HepG2 (cell line): ENCODE data around the gene ZNF500. TPM values are rescaled to one million over a fixed set of nuclear protein-coding genes. Genes with fewer than 3 reads are reported as not detected.

Experiments
- E2F2 ChIP-seq: sonication (generic); formaldehyde crosslinking; IDR thresholded peaks from 2 replicates; pipeline ENCODE4 v1.4.0; 2020; ENCODE audit warnings: missing genetic modification reagents, borderline replicate concordance
- HMGXB4 ChIP-seq, 2 experiments: sonication (generic) in 1 of 2; formaldehyde crosslinking in 1 of 2; IDR thresholded peaks; 2 replicates each; pipeline versions ENCODE4 v1.4.0 to v1.6.1; 2018 to 2020; ENCODE audit warnings: missing genetic modification reagents in 2 of 2, borderline replicate concordance in 1 of 2, low read depth in 1 of 2, mild to moderate bottlenecking in 1 of 2, missing biosample characterization in 1 of 2
- KDM3A ChIP-seq: IDR thresholded peaks from 2 replicates; pipeline ENCODE4 v1.6.1; 2018; ENCODE audit warnings: low read depth, missing compliant biosample characterization
- MXI1 ChIP-seq: IDR thresholded peaks from 3 replicates; pipeline ENCODE4 v1.6.1; 2012; ENCODE audit warnings: low read depth, low read length, inconsistent platforms, borderline replicate concordance
- RBFOX2 ChIP-seq: fragments of 200-400 bp; formaldehyde crosslinking; IDR thresholded peaks from 2 replicates; pipeline ENCODE4 v1.6.1; 2017; ENCODE audit warnings: low read depth, mild to moderate bottlenecking, low read length
- ZFY ChIP-seq: sonication (generic); formaldehyde crosslinking; IDR thresholded peaks from 2 replicates; pipeline ENCODE4 v1.4.0; 2020; ENCODE audit warnings: missing genetic modification reagents
- ZMAT5 ChIP-seq: sonication (generic); formaldehyde crosslinking; IDR thresholded peaks from 2 replicates; pipeline ENCODE4 v1.5.0; 2020; ENCODE audit warnings: mild to moderate bottlenecking, low read depth, missing genetic modification reagents, borderline replicate concordance
- ZNF407 ChIP-seq: sonication (generic); formaldehyde crosslinking; IDR thresholded peaks from one replicate; pipeline ENCODE4 v1.5.1; 2020; ENCODE audit warnings: mild to moderate bottlenecking, missing genetic modification reagents; ENCODE audit errors: not compliant biosample characterization
- ZNF574 ChIP-seq: sonication (generic); formaldehyde crosslinking; IDR thresholded peaks from 2 replicates; pipeline ENCODE4 v1.4.0; 2020; ENCODE audit warnings: missing genetic modification reagents
- ZSCAN31 ChIP-seq: sonication (generic); formaldehyde crosslinking; IDR thresholded peaks from 2 replicates; pipeline ENCODE4 v1.5.0; 2020; ENCODE audit warnings: low read depth, mild to moderate bottlenecking, missing genetic modification reagents
- polyA plus RNA-seq, 8 experiments: library from polyadenylated mRNA; depleted of rRNA in 3 of 8; stranded (reverse) in 7 of 8; unstranded in 1 of 8; fragments of >200 nt; fragmentation: Illumina TruSeq in 4 of 8; extraction: Trizol in 4 of 8; gene quantifications; 2 replicates each; pipeline versions ENCODE4 v1.2.1 to v1.2.3, GENCODE V29; 2011 to 2016; ENCODE audit warnings: low read depth in 4 of 8, missing spikeins in 1 of 8, mixed read lengths in 1 of 8; ENCODE audit not compliant: insufficient read depth in 1 of 8
- total RNA-seq, 5 experiments: library from RNA; depleted of rRNA; stranded (reverse); fragments of >200 nt; fragmentation: Illumina TruSeq; extraction: Trizol; gene quantifications; 2 replicates each; pipeline ENCODE4 v1.2.3, GENCODE V29; 2016; ENCODE audit warnings: low read depth in 1 of 5
- TF ChIP-seq, protein P1 (sequence below): sonication (generic); formaldehyde crosslinking; IDR thresholded peaks from 2 replicates; pipeline ENCODE4 v1.4.0; 2020; ENCODE audit warnings: mild to moderate bottlenecking, missing genetic modification reagents

Gene ZNF500
- total and polyA plus RNA-seq, 2 of the 13 experiments (the other 11 are each of a cell fraction or from before 2014, with no cell fraction given) = 6.1 to 12.2 TPM

DNA sequence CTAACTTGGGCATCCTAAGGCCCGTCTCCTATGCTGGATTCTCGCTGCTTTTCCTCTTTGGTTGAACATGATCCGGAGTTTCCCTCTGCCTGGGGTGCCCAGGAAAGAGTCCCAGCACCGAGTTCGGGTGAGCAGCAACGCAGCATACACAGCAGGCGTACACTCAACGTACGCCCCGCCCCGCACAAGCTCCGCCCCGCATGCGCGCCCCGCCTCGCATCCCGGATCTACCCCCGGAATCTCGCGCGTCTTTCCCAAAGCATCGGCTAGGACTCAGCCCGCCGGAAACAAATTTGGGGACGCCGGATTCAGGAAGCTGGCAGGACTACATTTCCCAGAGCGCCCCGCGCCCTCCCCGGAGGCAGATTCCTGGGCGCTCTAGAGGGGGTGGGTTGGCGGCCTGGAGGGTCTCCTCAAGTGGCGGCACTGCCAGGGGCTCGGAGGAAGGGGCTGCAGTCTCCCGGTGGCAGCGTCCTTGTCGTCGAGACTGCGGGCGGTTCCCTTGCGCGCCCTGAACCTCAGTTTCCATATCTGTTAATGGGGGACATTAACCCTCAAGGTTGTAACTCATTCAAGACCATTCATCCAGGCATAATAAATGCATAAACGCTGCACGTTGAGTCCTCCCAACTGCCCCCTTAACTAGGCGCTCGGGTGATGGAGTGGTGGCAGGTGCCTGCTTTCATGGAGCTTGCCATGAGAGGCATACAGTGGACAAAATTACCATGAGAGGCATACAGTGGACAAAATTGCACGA is 1.8 kb upstream of the ZNF500 start (continued):
- TF ChIP-seq ZSCAN31 (CRISPR knock-in tag) (no peak), E2F2 (CRISPR knock-in tag) (0 out of 2 replicates have a peak, but pooled peaks have one; percentile 51), ZNF574 (CRISPR knock-in tag) (peak; percentile 87), MXI1 (peak; percentile 87; the same call in 1 of the 3 replicates), HMGXB4 (CRISPR knock-in tag; IDR thresholded peaks at IDR 0.05; ENCODE audit: borderline replicate concordance in 1 of 2, low read depth in 1 of 2) (peak in 1 of 2 experiments; percentile 54; a peak in 2 of 4 replicates), KDM3A (no peak), ZFY (peak; percentile 70), RBFOX2 (peak; percentile 64), ZMAT5 (CRISPR knock-in tag) (no peak), ZNF407 (CRISPR knock-in tag) (peak; percentile 2)
- TF ChIP-seq, protein P1, sequence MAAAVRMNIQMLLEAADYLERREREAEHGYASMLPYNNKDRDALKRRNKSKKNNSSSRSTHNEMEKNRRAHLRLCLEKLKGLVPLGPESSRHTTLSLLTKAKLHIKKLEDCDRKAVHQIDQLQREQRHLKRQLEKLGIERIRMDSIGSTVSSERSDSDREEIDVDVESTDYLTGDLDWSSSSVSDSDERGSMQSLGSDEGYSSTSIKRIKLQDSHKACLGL (CRISPR knock-in tag) = peak; percentile 53; the same call in 1 of the 2 replicates
